Esophagus muscularis mucosa (tissue), 4 donors: Measurements from ENCODE around the gene TCP11X2. TPM values are rescaled to one million over a fixed set of nuclear protein-coding genes. Genes with fewer than 3 reads are reported as not detected.
"Not testable (repeated sequence)": the region's sequence is repeated elsewhere in the genome, so short reads cannot be mapped to it uniquely, and the experiment has no call there.

ENCODE experiments used
- DNase-seq: peaks from one replicate; pipeline ENCODE4 v3.0.0-alpha.2; 2017; ENCODE audit errors: extremely low spot score
- H3K27ac ChIP-seq, 4 donors: fragments of 200-600 bp; sonication (generic); replicated peaks in 1 of 4; 1 replicate in 3 of 4; 2 replicates in 1 of 4; pipeline ENCODE4 v1.5.1; 2016 to 2019; ENCODE audit warnings: mild to moderate bottlenecking in 1 of 4
- H3K27me3 ChIP-seq, 4 donors: fragments of 200-600 bp; sonication (generic); one replicate each; pipeline versions ENCODE4 v1.5.1 to v1.6.0; 2016 to 2019
- H3K36me3 ChIP-seq, 4 donors: fragments of 200-600 bp; sonication (generic); one replicate each; pipeline ENCODE4 v1.5.1; 2016 to 2019
- H3K4me1 ChIP-seq, 4 donors: fragments of 200-600 bp; sonication (generic); one replicate each; pipeline ENCODE4 v1.5.1; 2016 to 2019
- H3K4me3 ChIP-seq, 4 donors: fragments of 200-600 bp; sonication (generic); 1 replicate in 2 of 4; 2 replicates in 2 of 4; pipeline ENCODE4 v1.5.1; 2016 to 2019; ENCODE audit warnings: mild to moderate bottlenecking in 4 of 4, moderate library complexity in 1 of 4
- H3K9me3 ChIP-seq, 4 donors: fragments of 200-600 bp; sonication (generic); 1 replicate in 3 of 4; 2 replicates in 1 of 4; pipeline ENCODE4 v1.5.1; 2016 to 2019
- EP300 ChIP-seq: sonication (generic); formaldehyde crosslinking; IDR thresholded peaks from one replicate; pipeline ENCODE4 v1.6.1; 2017; ENCODE audit warnings: antibody characterized with exemption
- POLR2A ChIP-seq: fragments of 450-650 bp; IDR thresholded peaks from one replicate; pipeline ENCODE4 v1.6.1; 2017; ENCODE audit warnings: antibody characterized with exemption, moderate library complexity, mild to moderate bottlenecking, low read depth
- POLR2AphosphoS5 ChIP-seq, 2 donors: sonication (generic); formaldehyde crosslinking; IDR thresholded peaks; one replicate each; pipeline ENCODE4 v1.6.1; 2017; ENCODE audit warnings: antibody characterized with exemption in 2 of 2
- WGBS: methylation state at CpG from one replicate; pipeline ENCODE4 v1.1.5; 2018; 5-methylcytosine and 5-hydroxymethylcytosine counted together
- intact Hi-C: fragments of 100-400 bp; cut with DNase I; formaldehyde crosslinking; loops from one replicate; pipeline ENCODE4 v1.15.1; 2023
- total RNA-seq, 4 donors: library from RNA; depleted of rRNA; stranded (reverse); fragments of >200 nt; gene quantifications; one replicate each; pipeline versions ENCODE4 v1.1.0 to v1.2.1, GENCODE V29; 2016
- TF ChIP-seq, protein P1 (sequence below), 3 experiments: fragments of 200-600 bp in 2 of 3; fragments of 450-650 bp in 1 of 3; sonication (generic) in 2 of 3; IDR thresholded peaks; one replicate each; pipeline ENCODE4 v1.5.1; 2017 to 2019; ENCODE audit warnings: antibody characterized with exemption in 3 of 3, mild to moderate bottlenecking in 2 of 3, moderate library complexity in 1 of 3

Gene TCP11X2
- not detected for total RNA-seq

DNA sequence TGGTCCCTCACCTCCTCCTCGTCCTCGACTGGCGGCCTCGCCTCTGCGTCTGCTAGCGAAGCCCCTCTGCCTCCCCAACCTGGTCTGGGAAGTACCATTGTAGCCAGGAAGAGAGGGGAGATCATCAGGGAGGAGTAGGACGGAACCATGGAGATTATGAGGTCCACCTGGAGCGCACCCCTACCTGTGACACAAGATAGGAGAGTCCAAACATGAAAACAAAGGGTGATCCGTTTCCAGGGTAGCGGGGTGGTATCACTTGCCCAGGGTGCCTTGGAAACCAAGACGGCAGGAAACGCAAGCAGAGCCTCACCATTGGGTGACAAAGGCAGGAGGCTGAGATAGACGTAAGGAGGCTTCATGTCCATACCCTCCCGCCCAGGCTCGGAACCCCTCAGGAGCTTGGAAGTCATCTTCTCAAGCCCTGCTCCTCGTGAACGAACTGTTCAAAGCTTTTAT is at the start of gene TCP11X2:
TCP11X2 (minus strand) TSS at position 51 of the 459 bp plus-strand sequence.
- intact Hi-C loops, H3K4me3 ChIP-seq, H3K9me3 ChIP-seq, H3K27me3 ChIP-seq, DNase-seq, H3K36me3 ChIP-seq, H3K4me1 ChIP-seq, H3K27ac ChIP-seq: not testable (repeated sequence)
- 59% methylated on average over 7 of the region's 17 CpGs for WGBS

DNA sequence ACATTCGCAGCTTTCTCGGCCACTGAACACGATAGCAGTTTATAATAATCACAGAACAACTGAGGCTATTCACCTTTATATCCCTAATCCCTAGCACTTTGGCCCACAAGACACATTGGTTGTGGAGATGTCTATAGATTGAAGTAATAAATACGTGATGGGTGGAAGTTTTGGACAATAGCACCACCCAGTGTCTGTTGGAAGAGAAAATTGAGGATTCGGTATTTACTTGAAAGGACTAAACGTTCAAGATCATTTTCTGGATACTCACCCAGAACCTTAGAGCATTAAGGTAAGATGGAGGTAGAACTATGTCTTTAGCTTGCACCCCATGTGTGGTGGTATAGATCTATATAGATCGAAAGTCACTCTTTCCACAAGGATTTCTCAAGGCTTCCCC is 45.7 kb upstream of the TCP11X2 start:
- TF ChIP-seq POLR2AphosphoS5 (IDR thresholded peaks at IDR 0.05) (no peak), POLR2A (no peak), EP300 (no peak)
- TF ChIP-seq, protein P1, sequence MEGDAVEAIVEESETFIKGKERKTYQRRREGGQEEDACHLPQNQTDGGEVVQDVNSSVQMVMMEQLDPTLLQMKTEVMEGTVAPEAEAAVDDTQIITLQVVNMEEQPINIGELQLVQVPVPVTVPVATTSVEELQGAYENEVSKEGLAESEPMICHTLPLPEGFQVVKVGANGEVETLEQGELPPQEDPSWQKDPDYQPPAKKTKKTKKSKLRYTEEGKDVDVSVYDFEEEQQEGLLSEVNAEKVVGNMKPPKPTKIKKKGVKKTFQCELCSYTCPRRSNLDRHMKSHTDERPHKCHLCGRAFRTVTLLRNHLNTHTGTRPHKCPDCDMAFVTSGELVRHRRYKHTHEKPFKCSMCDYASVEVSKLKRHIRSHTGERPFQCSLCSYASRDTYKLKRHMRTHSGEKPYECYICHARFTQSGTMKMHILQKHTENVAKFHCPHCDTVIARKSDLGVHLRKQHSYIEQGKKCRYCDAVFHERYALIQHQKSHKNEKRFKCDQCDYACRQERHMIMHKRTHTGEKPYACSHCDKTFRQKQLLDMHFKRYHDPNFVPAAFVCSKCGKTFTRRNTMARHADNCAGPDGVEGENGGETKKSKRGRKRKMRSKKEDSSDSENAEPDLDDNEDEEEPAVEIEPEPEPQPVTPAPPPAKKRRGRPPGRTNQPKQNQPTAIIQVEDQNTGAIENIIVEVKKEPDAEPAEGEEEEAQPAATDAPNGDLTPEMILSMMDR (IDR thresholded peaks at IDR 0.05) = no peak
- Histone ChIP-seq H3K4me3 (no peak overlapping the region), H3K4me1 (peaks cover 4 to 13% (median 9%) of the 10 kb centered on the region in 4 donors), H3K27me3 (peaks cover 0 to 11% (median 3%) of the 10 kb centered on the region in 4 donors), H3K36me3 (no peaks in the 10 kb centered on the region), H3K9me3 (no peaks in the 10 kb centered on the region), H3K27ac (peak overlapping the region in 1 of 4 donors; percentile 3)
- DNase-seq = no peak
- intact Hi-C loops = no loop called here
- 51% methylated on average over 7 of the region's 7 CpGs for WGBS

DNA sequence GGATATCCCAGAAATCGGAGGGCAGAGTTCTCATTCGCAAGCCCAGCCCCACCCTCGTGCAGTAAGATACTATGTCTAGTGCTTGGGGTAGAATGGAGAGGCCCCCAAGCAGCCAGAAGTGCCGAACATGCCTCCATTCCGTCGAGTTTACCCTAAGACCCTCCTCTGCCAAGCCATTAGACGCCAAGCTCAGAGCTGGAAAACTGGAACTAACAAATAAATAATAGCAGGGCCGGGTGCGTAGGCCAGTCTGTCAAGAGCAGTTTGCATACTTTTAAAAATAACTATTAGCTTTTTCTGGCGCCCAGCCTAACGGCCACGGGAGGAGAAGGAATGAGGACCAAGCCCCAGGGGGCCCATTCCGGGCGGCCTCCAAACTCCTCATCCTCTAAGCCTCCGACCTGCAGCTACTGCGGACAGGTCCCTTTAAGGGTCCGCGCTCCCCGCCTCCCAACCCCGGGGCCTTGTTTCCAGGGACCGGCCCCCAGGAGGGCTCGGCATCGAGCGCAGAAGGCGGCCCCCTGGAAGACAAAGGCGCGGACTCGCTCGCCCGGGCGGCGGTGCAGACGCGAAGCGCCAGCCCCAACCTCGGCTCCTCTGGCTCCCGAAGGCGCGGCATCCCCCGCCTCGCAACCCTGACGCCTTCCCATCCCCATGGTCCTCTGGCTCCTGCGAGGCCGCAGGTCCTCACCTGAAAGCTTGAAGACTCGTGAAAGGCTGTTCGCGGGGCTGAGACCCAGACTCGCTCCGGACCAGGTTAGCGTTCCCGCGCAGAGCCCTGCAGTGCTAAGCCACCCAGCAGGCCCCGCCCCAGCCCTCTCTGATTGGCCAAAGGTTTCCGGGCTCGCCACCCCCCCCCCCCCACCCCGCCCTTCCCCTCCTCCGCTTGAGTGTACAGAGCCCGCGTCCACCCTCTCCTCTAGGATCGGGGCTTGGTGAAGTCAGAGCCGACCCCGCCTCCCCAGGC is 44.6 kb upstream of the TCP11X2 start, which contains the start of gene TMSB15A:
TMSB15A (minus strand) TSS at position 765 of the 967 bp plus-strand sequence.
- DNase-seq = peak; percentile 91
- no peaks in the 10 kb centered on the region for H3K9me3 ChIP-seq
- H3K36me3 ChIP-seq = no peaks in the 10 kb centered on the region
- peak within 1 kb of the TSS; percentile 51 to 61 (median 54) for H3K4me3 ChIP-seq
- no peak for TF ChIP-seq POLR2A
- TF ChIP-seq, protein P1 (IDR thresholded peaks at IDR 0.05) = no peak
- TF ChIP-seq POLR2AphosphoS5 (IDR thresholded peaks at IDR 0.05) = no peak
- no peak for TF ChIP-seq EP300
- H3K27ac ChIP-seq = peak within 1 kb of the TSS in 3 of 4 donors; percentile 30 to 48 (median 40)
- H3K4me1 ChIP-seq = peaks cover 4 to 13% (median 9%) of the 10 kb centered on the region in 4 donors
- intact Hi-C loops = no loop called here
- 40% methylated on average over 23 of the region's 62 CpGs for WGBS
- peaks cover 0 to 11% (median 3%) of the 10 kb centered on the region in 4 donors for H3K27me3 ChIP-seq

DNA sequence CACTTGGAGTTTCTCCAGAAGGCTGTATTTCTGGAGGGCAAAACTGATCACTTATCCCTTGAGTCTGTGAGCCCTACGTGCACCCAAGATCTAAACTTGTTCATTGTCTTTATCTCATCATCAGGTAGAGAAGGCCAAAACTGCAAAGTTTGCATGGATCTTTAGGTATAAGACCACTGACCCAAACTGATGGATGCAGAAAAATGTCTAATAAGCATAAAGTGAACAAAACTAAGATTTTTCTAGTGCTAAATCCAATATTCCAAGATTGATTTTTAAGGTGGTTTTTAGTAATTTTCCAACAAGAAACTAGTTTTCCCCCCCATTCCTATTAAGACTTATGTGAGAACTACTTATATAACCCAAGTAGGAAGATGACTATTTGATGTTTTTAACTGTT is 42.9 kb upstream of the TCP11X2 start:
- no peak overlapping the region for H3K27ac ChIP-seq
- intact Hi-C loops = no loop called here
- DNase-seq = no peak
- peaks cover 0 to 11% (median 3%) of the 10 kb centered on the region in 4 donors for H3K27me3 ChIP-seq
- WGBS = 100% methylated on average over 1 of the region's 1 CpG
- H3K4me1 ChIP-seq = peaks cover 4 to 13% (median 9%) of the 10 kb centered on the region in 4 donors
- no peaks in the 10 kb centered on the region for H3K36me3 ChIP-seq
- TF ChIP-seq POLR2A (no peak), POLR2AphosphoS5 (IDR thresholded peaks at IDR 0.05) (no peak)
- TF ChIP-seq, protein P1 (IDR thresholded peaks at IDR 0.05) = no peak
- no peaks in the 10 kb centered on the region for H3K9me3 ChIP-seq
- H3K4me3 ChIP-seq = no peak overlapping the region

DNA sequence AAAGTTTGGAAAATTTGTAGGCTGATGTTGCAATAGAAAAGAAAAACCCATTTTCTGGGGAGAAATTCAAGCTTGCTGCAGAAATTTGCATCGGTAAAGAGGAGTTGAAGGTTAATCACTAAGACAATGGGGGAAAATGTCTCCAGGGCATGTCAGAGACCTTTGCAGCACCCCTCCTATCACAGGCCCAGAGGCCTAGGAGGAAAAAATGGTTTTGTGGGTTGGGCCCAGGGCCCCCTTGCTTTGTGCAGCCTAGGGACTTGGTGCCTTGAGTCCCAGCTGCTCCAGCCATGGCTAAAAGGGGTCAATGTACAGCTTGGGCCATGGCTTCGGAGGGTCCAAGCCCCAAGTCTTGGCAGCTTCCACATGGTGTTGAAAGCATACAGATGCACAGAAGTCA is 27.1 kb upstream of the TCP11X2 start:
- Histone ChIP-seq H3K27ac (no peak overlapping the region), H3K9me3 (no peaks in the 10 kb centered on the region), H3K36me3 (no peaks in the 10 kb centered on the region), H3K4me3 (no peak overlapping the region), H3K4me1 (no peaks in the 10 kb centered on the region), H3K27me3 (no peaks in the 10 kb centered on the region)
- intact Hi-C loops = no loop called here
- no peak for DNase-seq
- 92% methylated on average over 1 of the region's 2 CpGs for WGBS
- TF ChIP-seq, protein P1 (IDR thresholded peaks at IDR 0.05) = no peak
- TF ChIP-seq POLR2AphosphoS5 (IDR thresholded peaks at IDR 0.05) = no peak
- TF ChIP-seq POLR2A = no peak
- TF ChIP-seq EP300 = no peak
